HL-60/S4 (cell line): ENCODE results near the gene CCNA2.

Experiments
- in situ Hi-C: fragments of 300-500 bp; cut with MboI; formaldehyde crosslinking; loops from 2 replicates; pipeline ENCODE4 v1.14.3; 2022; ENCODE audit warnings: low sequenced_read_pairs

Gene CCNA2

GRCh38 chr4:121823505-121824170 is at the start of gene CCNA2:
TSS of gene CCNA2 (minus strand) at chr4:121823883. CDS start at chr4:121823628, 255 bp downstream.
- in situ Hi-C loops = no loop called here

GRCh38 chr4:121869841-121870822 is 46.4 kb upstream of the CCNA2 start, which contains the start of gene BBS7:
TSS of gene BBS7 (minus strand) at chr4:121870474. CDS start at chr4:121870313, 161 bp downstream.
- in situ Hi-C loops = no loop called here

GRCh38 chr4:121863799-121864198 is 40.1 kb upstream of the CCNA2 start:
- in situ Hi-C loops = no loop called here

- in situ Hi-C loops = no loop called here
Observed at GRCh38 chr4:121861426-121861825, 37.7 kb upstream of the CCNA2 start.

GRCh38 chr4:121860121-121860520 is 36.4 kb upstream of the CCNA2 start:
- in situ Hi-C loops = no loop called here

GRCh38 chr4:121851354-121851753 is 27.7 kb upstream of the CCNA2 start:
- in situ Hi-C loops = no loop called here

GRCh38 chr4:121846662-121847061 is 23.0 kb upstream of the CCNA2 start:
- in situ Hi-C loops = no loop called here

- in situ Hi-C loops = no loop called here
Observed at GRCh38 chr4:121842862-121843261, 19.2 kb upstream of the CCNA2 start.

GRCh38 chr4:121838136-121838535 is 14.5 kb upstream of the CCNA2 start:
- in situ Hi-C loops = no loop called here

- in situ Hi-C loops = no loop called here
Observed at GRCh38 chr4:121829511-121829910, 5.8 kb upstream of the CCNA2 start.

GRCh38 chr4:121827853-121828252 is 4.2 kb upstream of the CCNA2 start:
- in situ Hi-C loops = no loop called here

- in situ Hi-C loops = no loop called here
Observed at GRCh38 chr4:121824950-121825349, 1.3 kb upstream of the CCNA2 start.

GRCh38 chr4:121824171-121824527 is 466 bp upstream of the CCNA2 start:
- in situ Hi-C loops = no loop called here

GRCh38 chr4:121822796-121823504 is 733 bp downstream of the CCNA2 start:
- in situ Hi-C loops = no loop called here

GRCh38 chr4:121822047-121822446 is 1.6 kb downstream of the CCNA2 start:
- in situ Hi-C loops = no loop called here

- in situ Hi-C loops = no loop called here
Observed at GRCh38 chr4:121819216-121819965, 4.3 kb downstream of the CCNA2 start.

- in situ Hi-C loops = no loop called here
Observed at GRCh38 chr4:121818215-121818614, 5.5 kb downstream of the CCNA2 start.

- in situ Hi-C loops = no loop called here
Observed at GRCh38 chr4:121817701-121818100, 6.0 kb downstream of the CCNA2 start.

GRCh38 chr4:121817006-121817405 is 6.7 kb downstream of the CCNA2 start:
- in situ Hi-C loops = no loop called here

GRCh38 chr4:121814756-121815155 is 8.9 kb downstream of the CCNA2 start:
- in situ Hi-C loops = no loop called here

- in situ Hi-C loops = no loop called here
Observed at GRCh38 chr4:121811122-121811521, 12.6 kb downstream of the CCNA2 start.
